ENCODE data around the gene ITPK1.
"Not testable (repeated sequence)": the region's sequence is repeated elsewhere in the genome, so short reads cannot be mapped to it uniquely, and the experiment has no call there.

Gene ITPK1

GRCh38 chr14:93064411-93065271, 51.1 kb downstream of the ITPK1 start:
- DNase-seq (ENCODE audit: low read depth) = peak; percentile 35
- no peak for TF ChIP-seq CTCF (conservative IDR thresholded peaks at IDR 0.05; ENCODE audit: low read length)

GRCh38 chr14:93063393-93063792, 52.3 kb downstream of the ITPK1 start:
- DNase-seq (ENCODE audit: low read depth) = no peak
- no peak for TF ChIP-seq CTCF (conservative IDR thresholded peaks at IDR 0.05; ENCODE audit: low read length)
- H3K4me3 ChIP-seq (ENCODE audit: low read length) = no peak overlapping the region

More at GRCh38 chr14:93064411-93065271, 51.1 kb downstream of the ITPK1 start:
- no peak overlapping the region for H3K4me3 ChIP-seq (ENCODE audit: low read length)

- DNase-seq (ENCODE audit: low read depth) = no peak
- TF ChIP-seq CTCF (conservative IDR thresholded peaks at IDR 0.05; ENCODE audit: low read length) = no peak
Observed at GRCh38 chr14:93062890-93063289, 52.8 kb downstream of the ITPK1 start.

GRCh38 chr14:93062013-93062412, 53.7 kb downstream of the ITPK1 start:
- not testable (repeated sequence) for DNase-seq (ENCODE audit: low read depth); H3K4me3 ChIP-seq (ENCODE audit: low read length)

More at GRCh38 chr14:93062890-93063289, 52.8 kb downstream of the ITPK1 start:
- no peak overlapping the region for H3K4me3 ChIP-seq (ENCODE audit: low read length)

GRCh38 chr14:93061380-93062012, 54.2 kb downstream of the ITPK1 start:
- TF ChIP-seq CTCF (conservative IDR thresholded peaks at IDR 0.05; ENCODE audit: low read length) = no peak
- H3K4me3 ChIP-seq (ENCODE audit: low read length) = no peak overlapping the region
- DNase-seq (ENCODE audit: low read depth) = no peak

GRCh38 chr14:93060841-93061240, 54.9 kb downstream of the ITPK1 start:
- H3K4me3 ChIP-seq (ENCODE audit: low read length) = no peak overlapping the region
- no peak for TF ChIP-seq CTCF (conservative IDR thresholded peaks at IDR 0.05; ENCODE audit: low read length)
- DNase-seq (ENCODE audit: low read depth) = no peak

GRCh38 chr14:93059917-93060545, 55.7 kb downstream of the ITPK1 start:
- H3K4me3 ChIP-seq (ENCODE audit: low read length) = no peak overlapping the region
- TF ChIP-seq CTCF (conservative IDR thresholded peaks at IDR 0.05; ENCODE audit: low read length) = no peak
- no peak for DNase-seq (ENCODE audit: low read depth)

Data from AG10803 (cell line).